Vagina (tissue), 2 donors: Measurements from ENCODE around the gene APLF.
"Not testable (repeated sequence)": the region's sequence is repeated elsewhere in the genome, so short reads cannot be mapped to it uniquely, and the experiment has no call there.

Source experiments
- POLR2A ChIP-seq, 2 donors: fragments of 450-650 bp; IDR thresholded peaks; one replicate each; pipeline ENCODE4 v1.6.1; 2017; ENCODE audit warnings: antibody characterized with exemption in 2 of 2, mild to moderate bottlenecking in 2 of 2, moderate library complexity in 2 of 2
- TF ChIP-seq, protein P1 (sequence below), 3 experiments: fragments of 450-650 bp in 2 of 3; fragments of 200-600 bp in 1 of 3; sonication (generic) in 1 of 3; IDR thresholded peaks; one replicate each; pipeline ENCODE4 v1.5.1; 2017 to 2019; ENCODE audit warnings: antibody characterized with exemption in 3 of 3, mild to moderate bottlenecking in 2 of 3, moderate library complexity in 2 of 3

DNA sequence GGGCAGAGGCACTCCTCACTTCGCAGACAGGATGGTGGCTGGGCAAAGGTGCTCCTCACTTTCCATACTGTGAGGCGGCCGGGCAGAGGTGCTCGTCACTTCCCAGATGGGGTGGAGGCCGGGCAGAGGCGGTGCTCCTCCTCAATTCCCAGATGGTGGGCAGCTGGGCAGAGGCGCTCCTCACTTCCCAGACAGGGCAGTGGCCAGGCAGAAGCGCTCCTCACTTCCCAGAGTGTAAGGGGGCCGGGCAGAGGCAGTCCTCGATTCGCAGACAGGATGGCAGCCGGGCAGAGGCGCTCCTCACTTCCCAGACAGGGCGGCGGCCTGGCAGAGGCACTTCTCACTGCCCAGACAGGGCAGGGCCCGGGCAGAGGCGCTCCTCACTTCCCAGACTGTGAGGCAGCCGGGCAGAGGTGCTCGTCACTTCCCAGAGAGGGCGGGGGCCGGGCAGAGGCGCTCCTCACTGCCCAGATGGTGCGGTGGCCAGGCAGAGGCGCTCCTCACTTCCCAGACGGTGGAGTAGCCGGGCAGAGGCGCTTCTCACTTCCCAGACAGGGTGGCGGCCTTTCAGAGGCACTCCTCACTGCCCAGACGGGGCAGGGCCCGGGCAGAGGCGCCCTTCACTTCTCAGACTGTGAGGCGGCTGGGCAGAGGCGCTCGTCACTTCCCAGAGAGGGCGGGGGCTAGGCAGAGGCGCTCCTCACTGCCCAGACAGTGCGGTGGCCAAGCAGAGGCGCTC is 60.1 kb downstream of the APLF start:
- TF ChIP-seq, protein P1, sequence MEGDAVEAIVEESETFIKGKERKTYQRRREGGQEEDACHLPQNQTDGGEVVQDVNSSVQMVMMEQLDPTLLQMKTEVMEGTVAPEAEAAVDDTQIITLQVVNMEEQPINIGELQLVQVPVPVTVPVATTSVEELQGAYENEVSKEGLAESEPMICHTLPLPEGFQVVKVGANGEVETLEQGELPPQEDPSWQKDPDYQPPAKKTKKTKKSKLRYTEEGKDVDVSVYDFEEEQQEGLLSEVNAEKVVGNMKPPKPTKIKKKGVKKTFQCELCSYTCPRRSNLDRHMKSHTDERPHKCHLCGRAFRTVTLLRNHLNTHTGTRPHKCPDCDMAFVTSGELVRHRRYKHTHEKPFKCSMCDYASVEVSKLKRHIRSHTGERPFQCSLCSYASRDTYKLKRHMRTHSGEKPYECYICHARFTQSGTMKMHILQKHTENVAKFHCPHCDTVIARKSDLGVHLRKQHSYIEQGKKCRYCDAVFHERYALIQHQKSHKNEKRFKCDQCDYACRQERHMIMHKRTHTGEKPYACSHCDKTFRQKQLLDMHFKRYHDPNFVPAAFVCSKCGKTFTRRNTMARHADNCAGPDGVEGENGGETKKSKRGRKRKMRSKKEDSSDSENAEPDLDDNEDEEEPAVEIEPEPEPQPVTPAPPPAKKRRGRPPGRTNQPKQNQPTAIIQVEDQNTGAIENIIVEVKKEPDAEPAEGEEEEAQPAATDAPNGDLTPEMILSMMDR (IDR thresholded peaks at IDR 0.05): not testable (repeated sequence)
- TF ChIP-seq POLR2A (IDR thresholded peaks at IDR 0.05): not testable (repeated sequence)
